HG03064 (cell line): ENCODE data around the gene TANC1.

Source experiments
- ATAC-seq: cut with Tn5 transposase; IDR thresholded peaks from one replicate; pipeline ENCODE4 v1.9.1; 2021; ENCODE audit warnings: low read depth; ENCODE audit not compliant: unreplicated experiment

TANC1 gene

DNA sequence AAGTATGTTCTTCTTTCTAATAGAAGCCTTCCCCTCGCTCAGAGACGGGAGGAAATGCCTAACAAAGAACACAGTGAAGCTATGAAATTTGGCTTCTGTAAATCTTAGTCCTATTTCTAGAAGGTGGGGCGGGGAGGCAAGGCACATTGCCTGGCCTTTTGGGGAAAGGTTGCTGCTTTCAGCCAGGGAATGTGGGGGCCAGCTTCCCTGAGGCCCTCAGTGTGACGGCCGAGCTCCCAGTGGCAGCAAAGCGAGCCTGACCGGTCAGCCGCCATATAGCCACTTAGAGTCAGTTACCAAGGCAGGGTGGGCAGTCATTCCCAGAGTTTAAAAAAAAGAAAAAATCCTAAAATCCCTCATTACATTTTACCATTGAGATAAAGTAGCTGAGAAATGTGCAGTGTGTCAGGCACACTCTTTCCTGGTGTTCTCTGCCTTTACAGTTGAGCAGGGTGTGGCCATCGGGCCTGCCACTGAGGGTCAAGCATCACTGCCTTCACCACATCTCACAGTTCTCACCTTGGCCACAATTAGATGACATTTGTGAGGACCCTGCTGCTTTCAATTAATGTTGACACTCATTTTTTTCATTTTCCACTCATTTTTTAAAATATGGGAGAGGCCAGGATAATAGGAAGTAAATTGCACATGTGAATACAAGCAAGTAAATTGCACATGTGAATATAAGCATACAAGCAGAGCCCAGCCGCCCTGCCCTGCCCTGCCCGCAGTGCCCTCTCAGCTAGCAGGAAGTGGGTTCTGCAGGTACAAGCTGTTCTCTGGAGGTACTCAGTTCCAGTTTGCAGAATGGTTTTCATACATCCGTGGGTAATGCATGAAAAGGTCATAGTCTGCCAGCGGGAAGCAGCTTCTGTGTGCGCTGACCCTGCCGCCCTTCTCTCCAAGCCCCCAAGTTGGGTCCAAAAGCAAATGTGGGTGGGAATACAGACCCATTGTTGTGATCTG lies 241.2 kb downstream of the TANC1 start:
- peak; percentile 79 for ATAC-seq

DNA sequence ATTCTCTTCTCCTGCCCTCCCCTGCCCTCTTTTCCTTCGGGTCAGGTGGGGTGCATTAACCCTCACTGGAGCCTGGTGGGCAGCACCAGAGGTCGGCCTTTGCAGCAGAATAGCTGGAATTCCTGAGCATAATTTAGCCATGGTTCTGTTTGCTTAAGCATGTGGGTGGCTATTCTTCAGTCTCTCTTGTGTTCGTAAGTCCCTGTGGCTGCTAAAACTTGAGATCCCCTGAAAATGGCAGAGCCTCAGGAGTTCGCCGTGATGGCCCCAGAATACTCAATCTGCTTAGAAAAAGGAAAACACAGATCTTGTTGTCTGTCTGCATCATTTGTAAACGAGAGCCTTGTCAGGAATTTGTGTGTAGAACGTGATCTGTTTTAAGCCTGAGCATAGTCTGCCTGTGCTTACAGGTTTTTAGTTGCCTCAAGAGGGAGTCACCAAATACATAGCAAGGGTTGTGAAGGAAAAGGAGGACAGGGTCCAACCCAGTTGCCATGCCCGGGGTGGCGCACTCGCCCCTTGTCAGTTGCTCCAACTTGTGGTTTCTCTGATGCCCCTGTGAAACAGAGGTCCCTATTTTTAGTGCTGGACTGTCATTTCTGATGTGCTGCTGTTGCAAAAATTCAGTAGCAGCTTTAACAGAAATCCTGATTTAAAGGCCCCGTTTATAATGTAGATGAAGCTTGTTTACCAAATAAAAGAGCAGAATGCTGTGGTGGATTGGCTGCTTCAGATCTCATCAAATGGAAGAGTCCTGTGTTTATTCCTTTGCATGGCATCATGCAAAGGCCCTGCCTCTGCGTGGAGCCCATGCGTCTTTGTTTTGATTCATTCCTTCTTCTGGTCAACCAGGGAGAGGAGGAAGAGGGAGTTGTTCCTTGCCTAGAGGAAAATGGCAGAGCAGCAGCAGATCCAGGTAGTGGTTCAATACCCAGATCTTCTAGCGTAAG lies 243.3 kb downstream of the TANC1 start:
- ATAC-seq = no peak

DNA sequence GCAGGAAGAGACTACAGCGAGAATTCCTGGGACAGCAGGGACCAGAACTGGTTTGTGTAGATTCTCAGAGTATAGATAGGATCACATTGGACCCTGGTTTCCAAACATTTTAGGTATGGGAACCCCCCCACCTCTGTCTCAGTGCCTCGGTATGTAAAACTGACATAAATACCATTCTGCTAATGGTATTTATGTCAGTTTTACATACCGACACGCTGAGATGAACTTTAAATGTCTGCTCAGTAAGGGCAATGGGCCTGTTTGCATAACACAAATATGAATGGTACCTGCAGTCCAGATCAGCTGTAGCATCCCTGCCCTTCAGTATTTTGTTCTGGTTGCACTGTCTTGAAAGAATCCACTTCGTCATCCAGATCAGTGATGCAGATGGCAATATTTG lies 244.9 kb downstream of the TANC1 start:
- no peak for ATAC-seq

DNA sequence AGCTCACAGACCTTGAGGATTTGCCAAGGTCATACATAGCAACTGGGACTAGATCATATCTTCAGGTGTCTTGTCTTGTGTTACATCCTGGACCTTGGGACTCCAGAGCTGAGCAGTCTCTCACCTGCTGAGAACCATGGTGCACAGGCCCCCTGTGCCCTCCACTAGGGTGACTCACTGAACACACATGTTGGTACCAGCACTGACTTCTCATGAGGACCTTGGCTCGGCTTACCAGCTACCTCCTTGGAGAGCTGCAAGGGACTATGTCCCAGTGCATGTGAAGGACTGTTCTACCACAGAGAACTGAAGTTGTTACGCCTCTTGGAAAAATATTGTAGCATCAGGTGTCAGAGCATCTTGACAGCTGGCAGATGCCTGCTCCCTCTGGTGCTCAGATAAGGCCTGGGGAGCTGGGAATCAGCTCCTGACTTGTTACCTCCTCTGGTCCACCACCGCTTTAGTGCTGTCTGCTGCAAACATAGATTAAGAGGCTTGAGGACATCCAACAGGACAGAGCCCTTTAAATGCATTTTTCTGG lies 246.0 kb downstream of the TANC1 start:
- ATAC-seq = no peak

DNA sequence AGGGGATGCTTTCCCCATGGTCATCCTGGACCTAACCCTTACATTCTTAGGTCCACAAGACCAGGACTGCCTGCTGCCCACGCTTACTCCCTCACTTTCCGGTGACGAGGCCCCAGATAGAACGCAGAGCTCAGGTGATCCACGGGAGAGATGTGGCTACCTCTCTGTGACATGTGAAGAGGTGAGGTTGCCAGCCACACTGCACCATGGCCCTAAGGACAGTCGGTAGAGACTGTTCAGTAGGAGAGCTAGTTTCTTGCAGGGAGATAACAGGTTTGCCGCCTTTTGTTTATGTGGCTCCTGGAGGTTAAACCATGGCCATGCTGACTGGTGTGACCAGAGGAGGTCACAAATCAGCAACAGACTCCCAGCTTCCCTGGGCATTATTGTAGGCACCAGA lies 246.7 kb downstream of the TANC1 start:
- ATAC-seq = no peak

DNA sequence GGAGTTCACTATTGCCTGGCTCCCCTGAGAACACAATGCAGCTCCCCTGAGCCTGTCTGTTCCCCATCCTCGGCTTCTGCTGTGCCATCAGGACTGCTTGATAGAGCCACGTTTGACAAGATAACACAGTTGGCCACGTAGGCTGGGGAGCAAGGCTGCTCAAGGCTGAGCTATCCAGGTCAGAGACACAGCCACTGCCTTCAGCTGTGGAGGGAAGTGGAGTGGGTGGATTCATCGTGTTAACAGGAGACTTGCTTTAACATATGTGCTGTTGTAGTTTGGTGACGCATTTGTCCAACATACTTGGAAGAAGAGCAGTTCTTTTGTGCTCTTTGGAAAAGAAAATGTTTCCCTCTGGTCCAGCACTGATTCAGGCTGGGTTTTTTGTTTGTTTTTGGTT lies 249.2 kb downstream of the TANC1 start:
- ATAC-seq = no peak

DNA sequence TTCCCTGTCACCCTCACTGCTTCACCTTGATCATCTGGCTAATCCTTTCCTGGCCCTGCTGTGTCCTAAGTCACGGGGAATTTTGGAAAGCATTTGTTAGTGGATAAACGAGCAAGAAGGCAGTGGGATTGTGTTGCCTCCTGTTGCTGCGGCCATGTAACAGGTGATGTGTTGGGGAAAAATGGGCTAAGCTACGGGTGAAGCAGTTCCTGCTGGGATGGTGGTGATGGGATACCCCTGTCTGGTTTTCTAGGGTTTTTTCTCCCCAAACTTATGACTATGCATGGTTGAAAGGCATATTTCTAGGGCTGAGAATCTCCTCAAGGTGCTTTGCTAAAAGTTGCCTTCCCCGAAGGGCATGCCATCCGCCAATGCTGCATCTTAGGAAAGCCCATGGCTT lies 249.9 kb downstream of the TANC1 start:
- ATAC-seq = no peak

DNA sequence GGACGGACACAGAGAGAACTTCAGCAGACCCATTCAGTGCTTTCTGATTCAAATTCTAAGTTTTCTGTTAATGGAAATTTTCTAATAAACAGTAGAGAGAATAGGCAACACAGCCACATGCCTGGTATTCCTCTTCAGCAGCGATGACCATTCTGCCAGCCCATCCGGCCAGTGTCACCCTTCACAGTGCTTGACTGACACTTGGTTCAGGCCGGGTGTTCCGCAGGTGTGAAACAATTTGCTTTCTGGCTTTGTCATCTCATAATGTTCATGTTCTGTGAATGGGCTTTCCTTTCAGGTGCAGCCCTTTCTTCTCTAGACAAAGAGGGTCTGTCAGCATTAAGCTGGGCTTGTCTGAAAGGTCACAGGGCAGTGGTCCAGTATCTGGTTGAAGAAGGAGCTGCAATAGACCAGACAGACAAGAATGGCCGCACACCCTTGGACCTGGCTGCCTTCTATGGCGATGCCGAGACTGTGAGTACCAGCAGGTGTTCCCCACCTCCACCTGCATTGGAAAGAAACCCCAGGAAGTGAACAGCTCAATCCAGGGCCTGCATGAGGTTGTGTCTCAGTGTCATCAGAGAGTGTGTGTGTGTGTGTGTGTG lies 251.1 kb downstream of the TANC1 start:
- no peak for ATAC-seq

DNA sequence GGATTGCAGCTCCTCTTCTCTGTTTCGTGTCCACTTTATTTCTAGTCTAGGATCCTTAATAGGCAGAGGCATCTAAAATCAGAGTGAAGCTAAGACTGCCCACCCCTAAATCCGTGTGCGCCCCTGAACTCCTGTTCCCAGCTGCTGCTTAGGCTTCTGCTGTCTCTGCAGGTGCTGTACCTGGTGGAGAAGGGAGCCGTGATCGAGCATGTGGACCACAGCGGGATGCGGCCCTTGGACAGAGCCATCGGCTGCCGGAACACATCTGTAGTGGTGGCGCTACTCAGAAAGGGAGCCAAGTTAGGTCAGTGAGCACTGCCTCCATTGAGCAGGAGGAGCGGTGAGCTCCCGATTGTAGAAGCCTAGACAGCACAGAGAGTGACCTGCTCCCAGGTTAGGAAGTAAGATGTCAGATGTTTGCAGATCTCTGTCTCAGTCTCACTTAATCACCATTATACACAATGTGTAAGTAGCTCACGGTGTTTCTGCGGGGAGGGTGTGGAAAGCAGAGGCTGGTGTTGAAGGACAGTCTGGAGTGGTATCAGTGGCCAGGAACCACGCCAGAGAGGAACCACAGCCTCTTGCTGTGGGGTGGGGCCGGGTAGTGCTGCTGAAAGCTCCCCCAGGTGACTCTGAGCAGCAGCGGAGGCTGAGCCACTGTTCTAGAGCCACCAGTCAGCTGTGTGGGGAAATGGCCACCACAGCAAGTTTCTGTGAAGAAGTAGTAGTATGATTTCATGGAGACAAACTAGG lies 255.8 kb downstream of the TANC1 start:
- ATAC-seq = no peak

DNA sequence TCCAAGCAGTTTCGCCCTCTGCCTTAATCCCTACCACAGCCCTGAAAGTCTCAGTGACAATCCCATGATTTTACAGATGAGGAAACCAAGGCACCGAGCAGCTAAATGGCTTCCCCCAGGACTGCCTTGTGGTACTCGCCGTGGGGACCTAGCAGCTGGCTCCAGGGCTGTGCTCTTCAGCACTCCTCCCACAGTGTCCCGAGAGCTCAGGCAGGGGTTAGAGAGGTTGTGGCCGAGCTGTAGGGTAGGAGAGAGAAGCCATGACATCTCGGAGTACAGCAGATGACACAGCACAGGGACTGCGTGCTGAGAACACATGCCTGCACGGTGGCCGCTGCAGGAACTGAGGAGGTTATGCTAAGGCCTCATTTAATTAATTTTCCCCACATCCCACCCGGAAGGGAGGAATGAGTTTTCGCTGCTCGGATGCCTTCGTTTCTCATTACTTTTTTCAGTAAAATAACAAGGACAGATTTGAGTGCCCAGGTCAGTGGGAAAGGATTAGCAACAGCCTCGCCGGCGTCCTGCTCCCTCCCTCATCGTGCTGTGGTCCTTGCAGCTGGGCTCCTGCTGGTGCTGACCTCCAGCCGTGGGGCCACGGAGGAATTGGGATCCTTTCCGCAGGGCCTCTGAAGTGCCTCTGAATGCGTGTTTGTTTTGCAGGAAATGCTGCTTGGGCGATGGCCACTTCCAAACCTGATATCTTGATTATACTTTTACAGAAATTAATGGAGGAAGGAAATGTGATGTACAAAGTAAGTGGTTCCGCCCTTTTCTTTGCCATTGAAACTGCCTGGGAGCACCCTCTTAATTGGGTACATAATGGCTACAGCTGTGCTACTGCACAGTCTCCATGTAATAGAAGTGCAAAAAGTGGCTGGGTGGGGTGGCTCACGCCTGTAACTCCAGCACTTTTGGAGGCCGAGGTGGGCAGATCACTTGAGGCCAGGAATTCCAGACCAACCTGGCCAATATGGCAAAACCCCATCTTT lies 256.9 kb downstream of the TANC1 start:
- no peak for ATAC-seq

DNA sequence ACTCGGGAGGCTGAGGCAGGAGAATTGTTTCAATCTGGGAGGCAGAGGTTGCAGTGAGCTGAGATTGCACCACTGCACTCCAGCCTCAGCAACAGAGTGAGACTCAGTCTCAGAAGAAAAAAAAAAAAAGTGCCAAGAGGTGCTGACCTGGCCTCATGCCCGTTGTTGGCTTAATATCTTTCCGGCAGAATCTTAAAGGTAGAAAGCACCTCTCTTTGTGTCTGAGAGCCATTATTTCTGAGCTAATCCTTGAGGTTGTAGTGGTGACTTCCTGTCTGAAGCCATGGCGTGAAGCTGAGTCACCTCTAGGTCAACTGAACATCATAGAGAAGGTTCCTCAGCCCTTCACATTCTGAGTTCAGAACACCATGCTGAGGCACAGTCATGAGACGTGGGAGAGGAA lies 257.6 kb downstream of the TANC1 start:
- no peak for ATAC-seq

DNA sequence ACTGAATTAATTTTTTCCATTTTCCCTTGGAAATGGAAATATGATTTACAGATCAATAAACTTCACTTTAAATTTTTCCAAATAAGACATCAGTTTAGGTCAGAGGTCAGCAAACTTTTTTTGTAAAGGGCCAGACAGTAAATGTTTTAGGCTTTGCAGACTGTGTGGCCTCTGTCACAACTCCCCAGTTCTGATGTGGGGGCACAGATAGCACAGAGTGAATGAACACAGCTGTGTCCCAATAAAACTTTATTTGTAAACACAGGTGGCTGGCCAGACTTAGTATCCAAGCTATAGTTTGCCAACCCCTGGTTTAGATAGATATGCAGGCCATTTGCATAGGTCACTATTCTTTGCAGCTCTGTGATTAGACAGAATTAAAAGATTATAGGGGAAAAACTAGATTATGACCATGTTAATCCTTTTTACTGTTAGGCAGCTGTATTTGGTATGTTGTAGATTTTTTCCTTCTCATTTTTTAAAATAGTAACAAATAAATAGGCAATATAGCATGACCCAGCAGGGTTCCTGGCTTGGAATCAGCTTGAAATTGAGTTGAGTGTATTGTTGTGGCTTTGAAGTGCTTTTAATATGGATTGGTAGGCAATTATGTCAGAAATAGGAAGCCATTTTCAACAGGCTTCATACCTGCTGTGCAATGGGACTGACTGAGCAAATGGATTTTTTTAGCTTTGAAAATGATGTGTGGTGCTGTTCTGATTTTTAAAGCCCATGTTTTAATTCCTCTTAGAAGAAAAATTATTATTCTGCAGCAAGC lies 258.4 kb downstream of the TANC1 start:
- ATAC-seq = no peak

DNA sequence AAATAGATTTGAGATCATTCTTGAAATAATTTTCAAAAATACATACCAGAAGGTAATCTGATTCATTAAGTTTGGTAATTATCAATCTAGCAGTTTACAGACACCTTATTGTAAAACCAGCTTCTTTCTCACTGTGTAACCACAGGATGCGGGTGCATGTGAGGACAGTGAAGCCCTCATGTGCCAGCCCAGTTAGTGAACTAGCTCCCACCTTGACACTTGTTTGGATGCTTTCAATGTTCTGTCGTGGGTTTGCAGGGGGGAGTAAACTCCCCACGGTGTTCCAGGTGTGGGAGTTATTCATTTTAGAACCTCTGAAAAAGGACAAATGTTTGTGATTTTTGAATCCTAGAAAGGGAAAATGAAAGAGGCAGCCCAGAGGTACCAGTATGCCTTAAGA lies 259.0 kb downstream of the TANC1 start:
- ATAC-seq = no peak

DNA sequence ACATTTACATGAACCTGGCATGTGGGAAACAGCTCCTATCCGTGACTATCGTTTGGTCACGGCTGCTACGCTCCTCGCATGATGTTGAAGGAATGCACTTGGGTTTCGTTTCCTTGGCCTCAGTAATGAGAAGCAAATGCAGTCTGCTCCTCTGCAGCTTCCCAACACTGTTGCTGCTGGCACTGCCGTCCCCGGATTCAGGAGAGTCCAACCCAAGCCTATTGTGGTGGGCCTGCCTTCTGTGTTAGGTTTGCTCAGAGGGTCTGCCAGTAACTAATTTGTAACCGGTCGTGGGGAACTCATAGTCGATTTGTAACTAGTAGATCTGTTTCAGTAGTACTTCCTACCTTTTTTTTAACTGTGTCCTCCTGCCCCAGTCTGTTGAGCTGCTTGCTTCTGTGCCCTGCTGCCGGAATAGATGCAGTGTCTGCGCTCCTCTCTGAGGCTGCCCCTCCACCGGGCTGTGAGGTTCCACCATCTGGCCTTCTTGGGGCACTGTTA lies 259.7 kb downstream of the TANC1 start:
- no peak for ATAC-seq

DNA sequence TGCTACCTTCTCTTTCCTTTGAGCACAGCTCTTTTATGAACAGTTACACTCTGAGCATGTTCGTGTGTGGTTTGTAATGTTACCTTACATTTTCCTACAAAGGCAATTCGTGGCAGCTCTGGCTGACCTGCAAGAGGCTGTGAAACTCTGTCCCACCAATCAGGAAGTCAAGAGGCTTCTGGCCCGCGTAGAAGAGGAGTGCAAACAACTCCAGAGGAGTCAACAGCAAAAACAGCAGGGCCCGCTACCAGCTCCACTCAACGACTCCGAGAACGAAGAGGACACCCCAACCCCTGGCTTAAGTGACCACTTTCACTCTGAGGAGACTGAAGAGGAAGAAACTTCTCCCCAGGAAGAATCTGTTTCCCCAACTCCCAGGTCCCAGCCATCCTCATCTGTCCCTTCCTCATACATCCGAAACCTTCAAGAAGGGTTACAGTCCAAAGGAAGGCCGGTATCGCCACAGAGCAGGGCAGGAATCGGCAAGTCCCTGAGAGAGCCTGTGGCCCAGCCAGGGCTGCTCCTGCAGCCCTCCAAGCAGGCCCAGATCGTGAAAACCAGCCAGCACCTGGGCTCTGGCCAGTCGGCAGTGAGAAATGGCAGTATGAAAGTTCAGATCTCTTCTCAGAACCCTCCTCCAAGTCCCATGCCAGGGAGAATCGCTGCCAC lies 261.2 kb downstream of the TANC1 start:
- no peak for ATAC-seq

DNA sequence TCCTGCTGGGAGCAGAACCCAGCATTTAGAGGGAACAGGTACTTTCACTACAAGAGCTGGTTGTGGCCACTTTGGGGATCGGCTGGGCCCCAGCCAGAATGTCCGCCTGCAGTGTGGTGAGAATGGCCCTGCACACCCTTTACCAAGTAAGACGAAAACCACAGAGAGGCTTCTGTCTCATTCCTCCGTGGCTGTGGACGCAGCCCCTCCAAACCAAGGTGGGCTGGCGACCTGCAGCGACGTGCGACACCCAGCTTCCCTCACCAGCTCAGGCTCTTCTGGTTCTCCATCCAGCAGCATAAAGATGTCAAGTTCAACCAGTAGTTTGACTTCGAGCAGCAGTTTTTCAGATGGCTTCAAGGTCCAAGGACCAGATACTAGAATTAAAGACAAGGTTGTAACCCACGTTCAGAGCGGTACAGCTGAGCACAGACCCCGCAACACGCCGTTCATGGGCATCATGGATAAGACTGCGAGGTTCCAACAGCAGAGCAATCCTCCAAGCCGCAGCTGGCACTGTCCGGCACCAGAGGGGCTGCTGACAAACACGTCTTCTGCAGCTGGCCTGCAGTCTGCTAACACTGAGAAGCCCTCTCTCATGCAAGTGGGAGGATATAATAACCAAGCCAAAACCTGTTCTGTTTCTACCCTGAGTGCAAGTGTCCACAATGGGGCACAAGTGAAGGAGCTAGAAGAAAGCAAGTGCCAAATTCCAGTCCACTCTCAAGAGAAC lies 261.9 kb downstream of the TANC1 start:
- ATAC-seq = no peak
